Measurements from ENCODE around the gene DCAF11. TPM values are rescaled to one million over a fixed set of nuclear protein-coding genes. Genes with fewer than 3 reads are reported as not detected.

The DCAF11 gene
- total and polyA plus RNA-seq, 2 of the 13 experiments (the other 11 are each of a cell fraction or from before 2014, with no cell fraction given) = 150 to 257 TPM

GRCh38 chr14:24093901-24094840 is 20.4 kb upstream of the DCAF11 start, which contains the start of gene PCK2 (continued):
- TF ChIP-seq ATF2 (CRISPR knock-in tag; IDR thresholded peaks at IDR 0.05) = peak; percentile 83
- peak; percentile 92 for TF ChIP-seq ZBTB38 (CRISPR knock-in tag; IDR thresholded peaks at IDR 0.05)
- TF ChIP-seq ZNF343 (CRISPR knock-in tag; IDR thresholded peaks at IDR 0.05) = peak; percentile 99
- TF ChIP-seq SMYD3 (CRISPR knock-in tag; IDR thresholded peaks at IDR 0.05) = peak; percentile 95
- TF ChIP-seq SETDB1 (CRISPR knock-in tag; IDR thresholded peaks at IDR 0.05; ENCODE audit: borderline replicate concordance) = no peak
- TF ChIP-seq, protein P1, sequence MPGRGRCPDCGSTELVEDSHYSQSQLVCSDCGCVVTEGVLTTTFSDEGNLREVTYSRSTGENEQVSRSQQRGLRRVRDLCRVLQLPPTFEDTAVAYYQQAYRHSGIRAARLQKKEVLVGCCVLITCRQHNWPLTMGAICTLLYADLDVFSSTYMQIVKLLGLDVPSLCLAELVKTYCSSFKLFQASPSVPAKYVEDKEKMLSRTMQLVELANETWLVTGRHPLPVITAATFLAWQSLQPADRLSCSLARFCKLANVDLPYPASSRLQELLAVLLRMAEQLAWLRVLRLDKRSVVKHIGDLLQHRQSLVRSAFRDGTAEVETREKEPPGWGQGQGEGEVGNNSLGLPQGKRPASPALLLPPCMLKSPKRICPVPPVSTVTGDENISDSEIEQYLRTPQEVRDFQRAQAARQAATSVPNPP (CRISPR knock-in tag; IDR thresholded peaks at IDR 0.05) = peak; percentile 94
- TF ChIP-seq ZNF138 (CRISPR knock-in tag; IDR thresholded peaks at IDR 0.05; ENCODE audit: low read depth) = no peak
- peak; percentile 38 for TF ChIP-seq ZNF652 (CRISPR knock-in tag; IDR thresholded peaks at IDR 0.05; ENCODE audit: borderline replicate concordance, low read depth)
- peak; percentile 62 for TF ChIP-seq FOXK2 (IDR thresholded peaks at IDR 0.05)
- 0 out of 2 replicates have a peak, but pooled peaks have one; percentile 37 for TF ChIP-seq SP1 (IDR thresholded peaks at IDR 0.05)
- peak; percentile 94 for TF ChIP-seq SP1 (CRISPR knock-in tag; IDR thresholded peaks at IDR 0.05)
- no peak for TF ChIP-seq CENPT (CRISPR knock-in tag; IDR thresholded peaks at IDR 0.05; ENCODE audit: low read depth)
- TF ChIP-seq RFX1 (IDR thresholded peaks at IDR 0.05) = no peak
- no peak; the same call in 1 of the 2 replicates for TF ChIP-seq HHEX (CRISPR knock-in tag; IDR thresholded peaks at IDR 0.05)
- TF ChIP-seq SP140L (CRISPR knock-in tag; IDR thresholded peaks at IDR 0.05; ENCODE audit: borderline replicate concordance) = peak; percentile 94; the same call in 1 of the 2 replicates
- no peak for TF ChIP-seq ZNF703 (CRISPR knock-in tag; IDR thresholded peaks at IDR 0.05; ENCODE audit: borderline replicate concordance)
- TF ChIP-seq ZBTB7A (CRISPR knock-in tag; IDR thresholded peaks at IDR 0.05) = no peak
- TF ChIP-seq KLF11 (CRISPR knock-in tag; IDR thresholded peaks at IDR 0.05) = peak; percentile 98
- no peak for TF ChIP-seq SP2 (CRISPR knock-in tag; IDR thresholded peaks at IDR 0.05)
- peak; percentile 94; the same call in 1 of the 2 replicates for TF ChIP-seq SIN3A (IDR thresholded peaks at IDR 0.05; ENCODE audit: borderline replicate concordance, low read depth, low read length)
- TF ChIP-seq, protein P2, sequence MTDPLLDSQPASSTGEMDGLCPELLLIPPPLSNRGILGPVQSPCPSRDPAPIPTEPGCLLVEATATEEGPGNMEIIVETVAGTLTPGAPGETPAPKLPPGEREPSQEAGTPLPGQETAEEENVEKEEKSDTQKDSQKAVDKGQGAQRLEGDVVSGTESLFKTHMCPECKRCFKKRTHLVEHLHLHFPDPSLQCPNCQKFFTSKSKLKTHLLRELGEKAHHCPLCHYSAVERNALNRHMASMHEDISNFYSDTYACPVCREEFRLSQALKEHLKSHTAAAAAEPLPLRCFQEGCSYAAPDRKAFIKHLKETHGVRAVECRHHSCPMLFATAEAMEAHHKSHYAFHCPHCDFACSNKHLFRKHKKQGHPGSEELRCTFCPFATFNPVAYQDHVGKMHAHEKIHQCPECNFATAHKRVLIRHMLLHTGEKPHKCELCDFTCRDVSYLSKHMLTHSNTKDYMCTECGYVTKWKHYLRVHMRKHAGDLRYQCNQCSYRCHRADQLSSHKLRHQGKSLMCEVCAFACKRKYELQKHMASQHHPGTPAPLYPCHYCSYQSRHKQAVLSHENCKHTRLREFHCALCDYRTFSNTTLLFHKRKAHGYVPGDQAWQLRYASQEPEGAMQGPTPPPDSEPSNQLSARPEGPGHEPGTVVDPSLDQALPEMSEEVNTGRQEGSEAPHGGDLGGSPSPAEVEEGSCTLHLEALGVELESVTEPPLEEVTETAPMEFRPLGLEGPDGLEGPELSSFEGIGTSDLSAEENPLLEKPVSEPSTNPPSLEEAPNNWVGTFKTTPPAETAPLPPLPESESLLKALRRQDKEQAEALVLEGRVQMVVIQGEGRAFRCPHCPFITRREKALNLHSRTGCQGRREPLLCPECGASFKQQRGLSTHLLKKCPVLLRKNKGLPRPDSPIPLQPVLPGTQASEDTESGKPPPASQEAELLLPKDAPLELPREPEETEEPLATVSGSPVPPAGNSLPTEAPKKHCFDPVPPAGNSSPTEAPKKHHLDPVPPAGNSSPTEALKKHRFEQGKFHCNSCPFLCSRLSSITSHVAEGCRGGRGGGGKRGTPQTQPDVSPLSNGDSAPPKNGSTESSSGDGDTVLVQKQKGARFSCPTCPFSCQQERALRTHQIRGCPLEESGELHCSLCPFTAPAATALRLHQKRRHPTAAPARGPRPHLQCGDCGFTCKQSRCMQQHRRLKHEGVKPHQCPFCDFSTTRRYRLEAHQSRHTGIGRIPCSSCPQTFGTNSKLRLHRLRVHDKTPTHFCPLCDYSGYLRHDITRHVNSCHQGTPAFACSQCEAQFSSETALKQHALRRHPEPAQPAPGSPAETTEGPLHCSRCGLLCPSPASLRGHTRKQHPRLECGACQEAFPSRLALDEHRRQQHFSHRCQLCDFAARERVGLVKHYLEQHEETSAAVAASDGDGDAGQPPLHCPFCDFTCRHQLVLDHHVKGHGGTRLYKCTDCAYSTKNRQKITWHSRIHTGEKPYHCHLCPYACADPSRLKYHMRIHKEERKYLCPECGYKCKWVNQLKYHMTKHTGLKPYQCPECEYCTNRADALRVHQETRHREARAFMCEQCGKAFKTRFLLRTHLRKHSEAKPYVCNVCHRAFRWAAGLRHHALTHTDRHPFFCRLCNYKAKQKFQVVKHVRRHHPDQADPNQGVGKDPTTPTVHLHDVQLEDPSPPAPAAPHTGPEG (CRISPR knock-in tag; IDR thresholded peaks at IDR 0.05) = peak; percentile 73; the same call in 1 of the 2 replicates
- no peak for TF ChIP-seq FLYWCH1 (CRISPR knock-in tag; IDR thresholded peaks at IDR 0.05)
- TF ChIP-seq, protein P3, sequence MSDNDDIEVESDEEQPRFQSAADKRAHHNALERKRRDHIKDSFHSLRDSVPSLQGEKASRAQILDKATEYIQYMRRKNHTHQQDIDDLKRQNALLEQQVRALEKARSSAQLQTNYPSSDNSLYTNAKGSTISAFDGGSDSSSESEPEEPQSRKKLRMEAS (IDR thresholded peaks at IDR 0.05) = no peak
